GM21390 (cell line): Measurements from ENCODE around the gene CCDC188.

Source experiments
- ATAC-seq: cut with Tn5 transposase; IDR thresholded peaks from one replicate; pipeline ENCODE4 v1.9.1; 2021; ENCODE audit not compliant: unreplicated experiment

Gene CCDC188

GRCh38 chr22:20151276-20151588, 377 bp upstream of the CCDC188 start:
- ATAC-seq: no peak

- ATAC-seq: no peak
Measured at GRCh38 chr22:20149257-20150250, 1.3 kb downstream of the CCDC188 start.

GRCh38 chr22:20148414-20148813, 2.4 kb downstream of the CCDC188 start:
- no peak for ATAC-seq

GRCh38 chr22:20147237-20147988, 3.4 kb downstream of the CCDC188 start:
- ATAC-seq: no peak

GRCh38 chr22:20146777-20147176, 4.1 kb downstream of the CCDC188 start:
- ATAC-seq: no peak

- no peak for ATAC-seq
Measured at GRCh38 chr22:20145832-20146223, 5.0 kb downstream of the CCDC188 start.

GRCh38 chr22:20145206-20145831, 5.5 kb downstream of the CCDC188 start:
- ATAC-seq: no peak

- no peak for ATAC-seq
Measured at GRCh38 chr22:20143883-20144665, 6.8 kb downstream of the CCDC188 start.

- ATAC-seq: no peak
Measured at GRCh38 chr22:20142711-20143621, 7.9 kb downstream of the CCDC188 start.

GRCh38 chr22:20141186-20142077, 9.4 kb downstream of the CCDC188 start:
- no peak for ATAC-seq

- ATAC-seq: no peak
Measured at GRCh38 chr22:20140521-20140964, 10.3 kb downstream of the CCDC188 start.

- ATAC-seq: no peak
Measured at GRCh38 chr22:20140107-20140445, 10.8 kb downstream of the CCDC188 start.

- ATAC-seq: no peak
Measured at GRCh38 chr22:20139391-20140106, 11.3 kb downstream of the CCDC188 start.

- ATAC-seq: no peak
Measured at GRCh38 chr22:20138868-20139267, 12.0 kb downstream of the CCDC188 start.

GRCh38 chr22:20138417-20138738, 12.5 kb downstream of the CCDC188 start:
- no peak for ATAC-seq

- ATAC-seq: no peak
Measured at GRCh38 chr22:20137671-20138416, 13.0 kb downstream of the CCDC188 start.

GRCh38 chr22:20137113-20137512, 13.7 kb downstream of the CCDC188 start:
- ATAC-seq: no peak

- ATAC-seq: no peak
Measured at GRCh38 chr22:20136603-20136873, 14.3 kb downstream of the CCDC188 start.
